H1 (cell line): ENCODE measurements around the gene RAET1E. TPM values are rescaled to one million over a fixed set of nuclear protein-coding genes. Genes with fewer than 3 reads are reported as not detected.

ENCODE experiments used
- CTCF ChIA-PET: fragments of 300-600 bp; sonication (Branson Sonifier 250); formaldehyde crosslinking; loops from one replicate; lab custom pipeline; 2021; ENCODE audit not compliant: partially characterized antibody; lab: Charles Lee
- POLR2A ChIA-PET: fragments of 300-600 bp; sonication (Branson Sonifier 250); formaldehyde crosslinking; loops from one replicate; lab custom pipeline; 2021; ENCODE audit warnings: inconsistent platforms; ENCODE audit not compliant: partially characterized antibody; lab: Charles Lee
- DNase-seq, 2 experiments: peaks; one replicate each; pipeline versions ENCODE4 v3.0.0 to v3.0.0-alpha.2; 2010 to 2022; ENCODE audit warnings: low spot score in 2 of 2, low read depth in 1 of 2, mixed read lengths in 1 of 2
- FAIRE-seq: peaks from 2 replicates; lab custom pipeline; 2011; peaks lifted over from hg19 to GRCh38; lab: Jason Lieb, UNC
- H2AFZ ChIP-seq: 2 replicates; pipeline ENCODE4 v1.8.1; 2012; ENCODE audit warnings: low read length, inconsistent platforms
- H2AK5ac ChIP-seq: 2 replicates; pipeline ENCODE4 v1.6.1; 2013; ENCODE audit warnings: low read depth, low read length
- H2BK120ac ChIP-seq: replicated peaks from 2 replicates; pipeline ENCODE3; 2013; ENCODE audit warnings: low read depth, low read length, inconsistent platforms
- H2BK12ac ChIP-seq: 2 replicates; pipeline ENCODE4 v1.6.1; 2013; ENCODE audit warnings: low read depth, low read length
- H2BK15ac ChIP-seq: 2 replicates; pipeline ENCODE4 v1.6.1; 2013; ENCODE audit warnings: low read length
- H2BK20ac ChIP-seq: 2 replicates; pipeline ENCODE4 v1.6.1; 2013; ENCODE audit warnings: low read length
- H2BK5ac ChIP-seq: 2 replicates; pipeline ENCODE4 v1.6.1; 2013; ENCODE audit warnings: low read depth, low read length
- H3K14ac ChIP-seq: 2 replicates; pipeline ENCODE4 v1.6.1; 2013; ENCODE audit warnings: inconsistent platforms; ENCODE audit not compliant: insufficient read length
- H3K18ac ChIP-seq: 2 replicates; pipeline ENCODE4 v1.6.1; 2013; ENCODE audit warnings: low read length; ENCODE audit errors: extremely low read depth
- H3K23ac ChIP-seq: 2 replicates; pipeline ENCODE4 v1.6.1; 2013; ENCODE audit warnings: inconsistent platforms; ENCODE audit not compliant: insufficient read length
- H3K23me2 ChIP-seq: 2 replicates; pipeline ENCODE4 v1.6.1; 2013; ENCODE audit warnings: low read depth, low read length
- H3K27ac ChIP-seq: 2 replicates; pipeline ENCODE4 v1.6.1; 2011; ENCODE audit warnings: low read depth, low read length, inconsistent platforms
- H3K27me3 ChIP-seq, 4 experiments: replicated peaks in 1 of 4; 1 replicate in 1 of 4; 2 replicates in 3 of 4; pipeline versions ENCODE4 v1.6.1 to v1.8.1; 2011 to 2013; ENCODE audit warnings: low read length in 3 of 4, mild to moderate bottlenecking in 3 of 4, inconsistent platforms in 2 of 4, mixed read lengths in 2 of 4, moderate library complexity in 1 of 4; ENCODE audit not compliant: control insufficient read depth in 3 of 4, insufficient read depth in 3 of 4; ENCODE audit errors: extremely low read depth in 1 of 4
- H3K36me3 ChIP-seq, 4 experiments: 2 replicates each; pipeline versions ENCODE4 v1.6.1 to v1.8.1; 2011 to 2013; ENCODE audit warnings: mild to moderate bottlenecking in 4 of 4, low read length in 3 of 4, moderate library complexity in 2 of 4, control low read depth in 1 of 4, inconsistent platforms in 1 of 4; ENCODE audit not compliant: insufficient read depth in 4 of 4, control insufficient read depth in 2 of 4
- H3K4ac ChIP-seq: replicated peaks from 2 replicates; pipeline ENCODE3; 2013; ENCODE audit warnings: low read length, low read depth, mixed read lengths, inconsistent platforms; ENCODE audit not compliant: insufficient read length
- H3K4me1 ChIP-seq, 4 experiments: replicated peaks in 1 of 4; 1 replicate in 1 of 4; 2 replicates in 3 of 4; pipeline versions ENCODE4 v1.6.1 to v1.8.1; 2011 to 2013; ENCODE audit warnings: low read length in 3 of 4, inconsistent platforms in 2 of 4, mixed read lengths in 1 of 4; ENCODE audit not compliant: insufficient read depth in 4 of 4, control insufficient read depth in 3 of 4
- H3K4me2 ChIP-seq, 2 experiments: 2 replicates each; pipeline versions ENCODE4 v1.6.1 to v1.8.1; 2011 to 2013; ENCODE audit warnings: low read depth in 2 of 2, low read length in 2 of 2, control low read depth in 1 of 2, inconsistent platforms in 1 of 2, mild to moderate bottlenecking in 1 of 2; ENCODE audit not compliant: insufficient read depth in 1 of 2
- H3K4me3 ChIP-seq, 4 experiments: fragments of 200-600, 300-600 bp in 1 of 4; sonication (generic), shearing (Covaris generic), sonication (Bioruptor Twin) in 1 of 4; 2 replicates each; pipeline versions ENCODE4 v1.5.1 to v1.8.1; 2011 to 2016; ENCODE audit warnings: low read length in 4 of 4, low read depth in 3 of 4, control low read depth in 2 of 4, inconsistent platforms in 2 of 4, mild to moderate bottlenecking in 2 of 4, mixed read lengths in 1 of 4, moderate library complexity in 1 of 4; ENCODE audit not compliant: insufficient read depth in 2 of 4; ENCODE audit errors: extremely low read depth in 1 of 4
- H3K56ac ChIP-seq: replicated peaks from 2 replicates; pipeline ENCODE3; 2013; ENCODE audit warnings: low read depth, mild to moderate bottlenecking, mixed read lengths, low read length, inconsistent platforms; ENCODE audit not compliant: insufficient read length
- H3K79me1 ChIP-seq: 2 replicates; pipeline ENCODE4 v1.6.1; 2013; ENCODE audit warnings: low read depth, low read length, control low read depth
- H3K79me2 ChIP-seq, 2 experiments: 2 replicates each; pipeline versions ENCODE4 v1.6.1 to v1.8.1; 2012 to 2013; ENCODE audit warnings: low read length in 2 of 2, mild to moderate bottlenecking in 2 of 2, inconsistent platforms in 1 of 2; ENCODE audit not compliant: insufficient read depth in 2 of 2, control insufficient read depth in 1 of 2
- H3K9ac ChIP-seq, 4 experiments: replicated peaks in 1 of 4; 1 replicate in 1 of 4; 2 replicates in 3 of 4; pipeline versions ENCODE4 v1.6.1 to v1.8.1; 2011 to 2013; ENCODE audit warnings: low read depth in 3 of 4, low read length in 3 of 4, control low read depth in 2 of 4, mild to moderate bottlenecking in 2 of 4, moderate library complexity in 2 of 4, inconsistent platforms in 1 of 4; ENCODE audit errors: extremely low read depth in 1 of 4
- H3K9me3 ChIP-seq, 2 experiments: 2 replicates each; pipeline versions ENCODE4 v1.6.1 to v1.8.1; 2012 to 2013; ENCODE audit warnings: mild to moderate bottlenecking in 2 of 2, moderate library complexity in 2 of 2, control low read depth in 1 of 2, inconsistent platforms in 1 of 2, low read depth in 1 of 2, low read length in 1 of 2, mixed read lengths in 1 of 2; ENCODE audit not compliant: insufficient read depth in 2 of 2
- H4K20me1 ChIP-seq, 2 experiments: replicated peaks in 1 of 2; 2 replicates each; pipeline versions ENCODE3 to v1.8.1; 2011 to 2013; ENCODE audit warnings: inconsistent platforms in 2 of 2, low read length in 2 of 2, mild to moderate bottlenecking in 1 of 2; ENCODE audit not compliant: insufficient read depth in 2 of 2, control insufficient read depth in 1 of 2
- H4K5ac ChIP-seq: 2 replicates; pipeline ENCODE4 v1.6.1; 2013; ENCODE audit warnings: low read length, low read depth, mixed read lengths, inconsistent platforms; ENCODE audit not compliant: insufficient read length
- H4K8ac ChIP-seq: 2 replicates; pipeline ENCODE4 v1.8.0; 2013; ENCODE audit warnings: mild to moderate bottlenecking, moderate library complexity, low read length, inconsistent platforms; ENCODE audit not compliant: insufficient read depth; ENCODE audit errors: extremely low read depth
- H4K91ac ChIP-seq: replicated peaks from 2 replicates; pipeline ENCODE3; 2013; ENCODE audit warnings: low read length, mixed read lengths, inconsistent platforms; ENCODE audit not compliant: insufficient read length
- CTBP2 ChIP-seq: IDR thresholded peaks from 2 replicates; pipeline ENCODE4 v1.7.0; 2011; ENCODE audit warnings: borderline replicate concordance, mild to moderate bottlenecking, moderate library complexity, mixed read lengths, low read length; ENCODE audit not compliant: insufficient read depth, insufficient read length
- EZH2 ChIP-seq: fragments of 200-600 bp; sonication (generic); IDR thresholded peaks from 2 replicates; pipeline ENCODE4 v1.7.1; 2012; ENCODE audit warnings: low read depth, mild to moderate bottlenecking, moderate library complexity, low read length, inconsistent platforms; ENCODE audit not compliant: severe bottlenecking
- HDAC6 ChIP-seq: IDR thresholded peaks from one replicate; pipeline ENCODE4 v1.7.1; 2012; ENCODE audit warnings: low read depth, mild to moderate bottlenecking, inconsistent platforms, low read length, moderate library complexity
- RBBP5 ChIP-seq: IDR thresholded peaks from 2 replicates; pipeline ENCODE4 v1.7.1; 2012; ENCODE audit warnings: low read depth, mild to moderate bottlenecking, inconsistent platforms, low read length, moderate library complexity, borderline replicate concordance
- USF2 ChIP-seq: IDR thresholded peaks from 2 replicates; pipeline ENCODE4 v1.6.1; 2011; ENCODE audit warnings: low read length, improper control_type of control experiment
- WGBS, 2 experiments: shearing (Covaris generic) in 1 of 2; methylation state at CpG; one replicate each; pipeline versions ENCODE4 v1.1.6 to v1.1.7; 2013 to 2015; ENCODE audit warnings: low lambda C conversion rate in 2 of 2, mixed read lengths in 2 of 2, inconsistent platforms in 1 of 2, low coverage in 1 of 2, missing lambda C conversion rate in 1 of 2; ENCODE audit not compliant: insufficient replicate concordance in 2 of 2, insufficient coverage in 1 of 2, insufficient read length in 1 of 2; ENCODE audit errors: extremely low coverage in 1 of 2, missing lambda C conversion rate in 1 of 2; 5-methylcytosine and 5-hydroxymethylcytosine counted together
- polyA plus RNA-seq, 7 experiments: library from polyadenylated mRNA; depleted of rRNA in 3 of 7; stranded (reverse) in 5 of 7; unstranded in 2 of 7; fragments of >200 nt in 5 of 7; fragments of 200-250 nt in 2 of 7; gene quantifications; 1 replicate in 5 of 7; 2 replicates in 1 of 7; 4 replicates in 1 of 7; pipeline versions ENCODE4 v1.2.1 to v1.2.3, GENCODE V29; 2011 to 2013; ENCODE audit warnings: missing spikeins in 2 of 7, mixed read lengths in 2 of 7
- total RNA-seq: library from RNA; stranded (reverse); fragmentation: NEBNext Ultra II Directional; extraction: Animal tissue kit (Norgen Biotek cat#: 25700); gene quantifications from 2 replicates; pipeline ENCODE4 v1.2.1, GENCODE V29; 2021

The RAET1E gene
- total and polyA plus RNA-seq, 2 of the 8 experiments (the other 6 are each of a cell fraction or from before 2014, with no cell fraction given): not detected

DNA sequence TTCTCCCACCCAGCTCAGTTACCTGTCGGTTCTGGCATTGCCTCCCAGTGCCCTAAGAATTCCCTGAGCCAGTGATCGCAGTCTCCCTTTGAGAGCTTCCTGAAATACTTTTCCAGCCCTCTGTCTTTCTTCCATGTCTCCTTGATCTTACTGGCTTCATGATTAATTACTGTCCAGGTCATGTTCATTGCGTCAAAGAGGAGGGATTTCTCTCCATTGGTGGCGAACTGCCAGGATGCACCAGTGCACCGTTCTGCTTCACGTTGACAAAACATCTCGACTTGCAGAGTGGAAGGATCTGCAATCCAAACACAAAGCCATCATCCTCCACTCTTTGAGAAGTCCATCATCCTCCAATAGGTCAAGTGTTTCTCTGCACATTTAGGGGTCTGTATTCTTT is 8.6 kb downstream of the RAET1E start:
- Histone ChIP-seq H3K56ac (no peak overlapping the region), H3K36me3 (no peaks in the 10 kb centered on the region), H2BK15ac (no peak overlapping the region), H3K79me2 (no peaks in the 10 kb centered on the region), H3K4me1 (no peaks in the 10 kb centered on the region; a peak in 1 of 7 replicates), H2AK5ac (no peak overlapping the region), H2BK12ac (no peak overlapping the region), H4K20me1 (no peaks in the 10 kb centered on the region), H2BK5ac (no peak overlapping the region), H3K14ac (no peak overlapping the region), H4K91ac (no peak overlapping the region), H3K4me2 (no peak overlapping the region), H3K4me3 (no peak overlapping the region), H3K9me3 (no peaks in the 10 kb centered on the region), H2BK120ac (no peak overlapping the region), H3K27ac (no peak overlapping the region)
- POLR2A ChIA-PET: no interaction called here
- no peak for DNase-seq
- CTCF ChIA-PET: interaction anchor here (1.3 to 1.6 kb wide), 2 partner anchors 11 to 23 kb away, joined by 5 read pairs; no protein-coding TSS in a partner anchor
- TF ChIP-seq USF2 (no peak), CTBP2 (no peak), HDAC6 (no peak), EZH2 (no peak), RBBP5 (no peak)
- TF ChIP-seq, all 59 proteins: peak for 0
- Histone ChIP-seq H4K8ac (no peak overlapping the region), H2BK20ac (no peak overlapping the region), H3K4ac (no peak overlapping the region), H2AFZ (no peak overlapping the region), H3K27me3 (no peaks in the 10 kb centered on the region; a peak in 1 of 7 replicates), H3K9ac (no peak overlapping the region), H4K5ac (no peak overlapping the region), H3K23ac (no peak overlapping the region), H3K23me2 (no peaks in the 10 kb centered on the region; the same call in 1 of the 2 replicates), H3K79me1 (no peaks in the 10 kb centered on the region), H3K18ac (no peak overlapping the region)
- FAIRE-seq: no peak
- whole genome bisulfite sequencing, 2 experiments: 84% methylated on average over 7 of the region's 7 CpGs; no CpG with 5 or more reads in 1 of the 2 experiments
